PC-9 (cell line): Measurements from ENCODE around the gene GPS1. TPM values are rescaled to one million over a fixed set of nuclear protein-coding genes. Genes with fewer than 3 reads are reported as not detected.

Experiments used
- BruUV-seq: library from RNA; stranded (reverse); fragments of 400-500 nt; replicated peaks from 2 replicates; lab custom pipeline; 2021; lab: Mats Ljungman, UMichigan
- CTCF ChIA-PET: fragments of 300-600 bp; sonication (Branson Sonifier 250); formaldehyde crosslinking; loops from one replicate; lab custom pipeline; 2022; ENCODE audit warnings: antibody characterized with exemption; lab: Charles Lee
- POLR2A ChIA-PET: fragments of 300-600 bp; sonication (Branson Sonifier 250); formaldehyde crosslinking; loops from one replicate; lab custom pipeline; 2022; ENCODE audit warnings: antibody characterized with exemption; ENCODE audit not compliant: unreplicated experiment; lab: Charles Lee
- DNase-seq, 2 experiments: peaks; one replicate each; pipeline versions ENCODE4 v3.0.0 to v3.0.0-alpha.2; 2015 to 2022; ENCODE audit warnings: mixed read lengths in 1 of 2
- H2AFZ ChIP-seq: fragments of 200-600 bp; sonication (generic); 2 replicates; pipeline ENCODE4 v1.8.1; 2017; ENCODE audit warnings: antibody characterized with exemption
- H3F3A ChIP-seq: fragments of 200-600 bp; sonication (generic); 2 replicates; pipeline ENCODE4 v1.8.1; 2017; ENCODE audit warnings: antibody characterized with exemption, mild to moderate bottlenecking, low read depth; ENCODE audit not compliant: insufficient read depth
- H3K27ac ChIP-seq: fragments of 200-600 bp; sonication (generic); 2 replicates; pipeline ENCODE4 v1.6.1; 2016; ENCODE audit warnings: mixed run types
- H3K27me3 ChIP-seq: fragments of 200-600 bp; sonication (generic); 2 replicates; pipeline ENCODE4 v1.6.1; 2016; ENCODE audit warnings: low read depth, mixed run types; ENCODE audit not compliant: insufficient read depth
- H3K36me3 ChIP-seq: fragments of 200-600 bp; sonication (generic); 2 replicates; pipeline ENCODE4 v1.6.1; 2016; ENCODE audit warnings: low read depth, mixed run types
- H3K4me1 ChIP-seq: fragments of 200-600 bp; sonication (generic); replicated peaks from 2 replicates; pipeline ENCODE4 v1.6.1; 2016; ENCODE audit warnings: mixed run types; ENCODE audit not compliant: insufficient read depth
- H3K4me2 ChIP-seq: fragments of 200-600 bp; sonication (generic); 2 replicates; pipeline ENCODE4 v1.6.1; 2017; ENCODE audit warnings: mixed run types
- H3K4me3 ChIP-seq: fragments of 200-600 bp; sonication (generic); 2 replicates; pipeline ENCODE4 v1.6.1; 2016; ENCODE audit warnings: mixed run types
- H3K79me2 ChIP-seq: fragments of 200-600 bp; sonication (generic); 2 replicates; pipeline ENCODE4 v1.6.1; 2017; ENCODE audit warnings: low read depth, mixed run types
- H3K9me2 ChIP-seq: fragments of 200-600 bp; sonication (generic); 2 replicates; pipeline ENCODE4 v1.8.1; 2017; ENCODE audit warnings: mild to moderate bottlenecking; ENCODE audit not compliant: insufficient read depth
- H3K9me3 ChIP-seq: fragments of 200-600 bp; sonication (generic); 2 replicates; pipeline ENCODE4 v1.8.1; 2016; ENCODE audit warnings: low read depth; ENCODE audit not compliant: insufficient read depth
- H4K20me1 ChIP-seq: fragments of 200-600 bp; sonication (generic); 2 replicates; pipeline ENCODE4 v1.8.1; 2017; ENCODE audit not compliant: insufficient read depth
- EZH2 ChIP-seq: fragments of 200-600 bp; sonication (generic); IDR thresholded peaks from 2 replicates; pipeline ENCODE4 v1.8.0; 2017; ENCODE audit warnings: antibody characterized with exemption, low read depth
- intact Hi-C: fragments of 100-400 bp; cut with micrococcal nuclease; formaldehyde crosslinking; loops from one replicate; pipeline ENCODE4 v1.10.0; 2022; ENCODE audit not compliant: unreplicated experiment
- total RNA-seq: library from RNA; stranded (reverse); gene quantifications from 2 replicates; pipeline ENCODE4 v1.2.3, GENCODE V29; 2021
- TF ChIP-seq, protein P1 (sequence below): fragments of 200-600 bp; sonication (generic); conservative IDR thresholded peaks from 2 replicates; pipeline ENCODE4 v1.6.1; 2017; ENCODE audit warnings: mixed run types, antibody characterized with exemption, mild to moderate bottlenecking, moderate library complexity

Gene GPS1
- total RNA-seq, 1 experiment from 2014 or later, result 121 TPM

DNA sequence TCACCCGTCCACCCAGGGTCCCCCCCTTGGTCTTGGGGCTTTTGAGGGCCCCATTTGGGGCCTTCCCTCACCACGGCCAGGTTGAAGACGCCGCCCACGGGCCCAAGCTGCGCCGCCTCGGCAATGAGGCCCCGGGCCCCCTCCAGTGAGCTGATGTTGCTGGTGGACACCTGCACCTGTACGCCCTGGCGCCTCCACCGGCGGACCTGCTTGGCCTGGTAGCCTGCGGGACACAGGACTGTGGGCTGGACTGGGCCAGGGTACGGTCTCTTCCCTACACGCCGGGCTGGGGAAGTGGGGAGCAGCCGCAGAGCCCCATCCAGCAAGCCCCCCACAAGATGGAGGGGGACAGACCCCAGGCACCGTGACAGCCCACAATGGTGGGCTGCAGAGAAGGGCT, 30.8 kb downstream of the GPS1 start:
- no peak for DNase-seq
- no peaks in the 10 kb centered on the region for H3K9me2 ChIP-seq
- no peaks in the 10 kb centered on the region for H3K4me1 ChIP-seq
- H3K4me2 ChIP-seq, result no peak overlapping the region
- CTCF ChIA-PET, result no interaction called here
- no peaks in the 10 kb centered on the region for H3K36me3 ChIP-seq
- H4K20me1 ChIP-seq, result peaks cover 14% of the 10 kb centered on the region
- no peaks in the 10 kb centered on the region for H3K79me2 ChIP-seq
- intact Hi-C loops, result no loop called here
- TF ChIP-seq EZH2, result no peak
- TF ChIP-seq, protein P1, sequence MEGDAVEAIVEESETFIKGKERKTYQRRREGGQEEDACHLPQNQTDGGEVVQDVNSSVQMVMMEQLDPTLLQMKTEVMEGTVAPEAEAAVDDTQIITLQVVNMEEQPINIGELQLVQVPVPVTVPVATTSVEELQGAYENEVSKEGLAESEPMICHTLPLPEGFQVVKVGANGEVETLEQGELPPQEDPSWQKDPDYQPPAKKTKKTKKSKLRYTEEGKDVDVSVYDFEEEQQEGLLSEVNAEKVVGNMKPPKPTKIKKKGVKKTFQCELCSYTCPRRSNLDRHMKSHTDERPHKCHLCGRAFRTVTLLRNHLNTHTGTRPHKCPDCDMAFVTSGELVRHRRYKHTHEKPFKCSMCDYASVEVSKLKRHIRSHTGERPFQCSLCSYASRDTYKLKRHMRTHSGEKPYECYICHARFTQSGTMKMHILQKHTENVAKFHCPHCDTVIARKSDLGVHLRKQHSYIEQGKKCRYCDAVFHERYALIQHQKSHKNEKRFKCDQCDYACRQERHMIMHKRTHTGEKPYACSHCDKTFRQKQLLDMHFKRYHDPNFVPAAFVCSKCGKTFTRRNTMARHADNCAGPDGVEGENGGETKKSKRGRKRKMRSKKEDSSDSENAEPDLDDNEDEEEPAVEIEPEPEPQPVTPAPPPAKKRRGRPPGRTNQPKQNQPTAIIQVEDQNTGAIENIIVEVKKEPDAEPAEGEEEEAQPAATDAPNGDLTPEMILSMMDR, result no peak
- no peaks in the 10 kb centered on the region for H3K9me3 ChIP-seq
- BruUV-seq, result TSS peak; percentile 6
- no peak overlapping the region for H2AFZ ChIP-seq
- no peak overlapping the region for H3K27ac ChIP-seq
- peaks cover 6% of the 10 kb centered on the region; the same call in 1 of the 2 replicates for H3F3A ChIP-seq
- POLR2A ChIA-PET, result no interaction called here
- no peak overlapping the region for H3K4me3 ChIP-seq
- H3K27me3 ChIP-seq, result no peaks in the 10 kb centered on the region

DNA sequence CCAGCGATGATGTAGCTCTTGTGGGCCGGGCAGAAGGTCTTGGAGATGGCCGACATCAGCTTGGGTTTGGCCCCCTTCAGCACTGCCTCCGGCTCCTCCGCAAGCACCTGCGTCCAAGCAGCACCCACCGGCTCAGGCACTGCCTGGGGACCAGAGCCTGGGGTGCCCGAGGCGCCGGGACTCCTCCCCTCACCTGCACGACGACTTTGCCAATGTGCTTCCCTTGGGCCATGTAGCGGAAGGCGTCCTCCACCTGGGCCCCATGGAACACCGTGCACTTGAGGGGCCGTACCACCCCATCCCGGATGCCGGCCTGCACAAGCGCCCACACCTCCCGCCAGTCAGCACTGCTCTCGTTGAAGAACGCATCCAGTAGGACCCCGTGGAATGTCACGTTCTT, 31.3 kb downstream of the GPS1 start:
- intact Hi-C loops, result no loop called here
- CTCF ChIA-PET, result no interaction called here
- Histone ChIP-seq H3K4me3 (no peak overlapping the region), H3K9me2 (no peaks in the 10 kb centered on the region), H3K4me2 (no peak overlapping the region), H3K27me3 (no peaks in the 10 kb centered on the region), H3K4me1 (no peaks in the 10 kb centered on the region), H3K27ac (no peak overlapping the region), H3K36me3 (no peaks in the 10 kb centered on the region), H3K79me2 (no peaks in the 10 kb centered on the region), H3F3A (peaks cover 6% of the 10 kb centered on the region; the same call in 1 of the 2 replicates), H3K9me3 (no peaks in the 10 kb centered on the region), H4K20me1 (peaks cover 14% of the 10 kb centered on the region), H2AFZ (no peak overlapping the region)
- DNase-seq, result no peak
- POLR2A ChIA-PET, result no interaction called here
- TF ChIP-seq, protein P1, result no peak
- no peak for TF ChIP-seq EZH2
- BruUV-seq, result no TSS peak

DNA sequence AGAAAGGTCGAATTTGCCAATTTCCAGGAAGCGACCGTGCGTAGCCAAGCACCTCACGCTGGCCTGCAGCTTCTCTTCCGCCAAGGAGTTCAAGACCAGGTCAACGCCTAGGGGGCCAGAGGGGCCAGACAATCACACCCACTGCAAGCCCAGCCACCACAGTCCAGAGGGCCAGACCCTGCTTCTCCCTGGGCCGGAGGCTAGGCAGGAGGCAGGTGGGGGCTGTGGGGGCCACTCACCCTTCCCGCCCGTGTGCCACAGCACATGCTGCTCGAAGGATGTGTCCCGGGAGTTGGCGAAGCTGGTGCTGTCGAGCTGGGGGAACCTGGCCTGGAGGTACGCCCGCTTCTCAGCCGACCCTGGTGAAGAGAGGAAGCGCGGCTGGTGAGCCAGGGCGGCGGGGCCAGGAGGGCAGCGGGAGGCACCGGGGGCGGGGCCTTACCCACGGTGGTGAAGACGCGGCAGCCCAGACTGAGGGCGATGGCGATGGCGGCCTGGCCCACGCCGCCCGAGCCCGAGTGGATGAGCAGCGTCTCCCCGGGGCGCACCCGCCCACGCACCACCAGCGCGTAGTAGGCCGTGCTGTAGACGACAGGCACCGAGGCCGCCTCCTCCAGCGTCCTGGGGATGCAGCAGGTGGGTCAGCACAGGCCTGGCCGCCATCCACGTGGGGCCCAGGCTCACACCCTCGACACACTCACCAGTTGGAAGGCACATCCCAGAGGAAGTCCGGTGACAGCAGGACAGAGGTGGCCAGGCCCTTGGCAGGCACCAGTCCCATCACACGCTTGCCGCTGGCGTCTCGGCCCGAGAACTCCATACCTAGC, 32.0 kb downstream of the GPS1 start:
- Histone ChIP-seq H3K9me3 (no peaks in the 10 kb centered on the region), H4K20me1 (peaks cover 14% of the 10 kb centered on the region), H3K36me3 (no peaks in the 10 kb centered on the region), H3K4me2 (no peak overlapping the region), H3K79me2 (no peaks in the 10 kb centered on the region), H3K27ac (no peak overlapping the region), H3K27me3 (no peaks in the 10 kb centered on the region), H3K9me2 (no peaks in the 10 kb centered on the region), H3F3A (peaks cover 6% of the 10 kb centered on the region; the same call in 1 of the 2 replicates), H3K4me1 (no peaks in the 10 kb centered on the region), H3K4me3 (no peak overlapping the region), H2AFZ (no peak overlapping the region)
- no TSS peak for BruUV-seq
- CTCF ChIA-PET, result no interaction called here
- TF ChIP-seq, protein P1, result no peak
- no peak for TF ChIP-seq EZH2
- intact Hi-C loops, result no loop called here
- DNase-seq, result no peak
- POLR2A ChIA-PET, result no interaction called here
